ENCODE measurements around the gene TMED5.
"Not testable (repeated sequence)": the region's sequence is repeated elsewhere in the genome, so short reads cannot be mapped to it uniquely, and the experiment has no call there.

TMED5 gene

DNA sequence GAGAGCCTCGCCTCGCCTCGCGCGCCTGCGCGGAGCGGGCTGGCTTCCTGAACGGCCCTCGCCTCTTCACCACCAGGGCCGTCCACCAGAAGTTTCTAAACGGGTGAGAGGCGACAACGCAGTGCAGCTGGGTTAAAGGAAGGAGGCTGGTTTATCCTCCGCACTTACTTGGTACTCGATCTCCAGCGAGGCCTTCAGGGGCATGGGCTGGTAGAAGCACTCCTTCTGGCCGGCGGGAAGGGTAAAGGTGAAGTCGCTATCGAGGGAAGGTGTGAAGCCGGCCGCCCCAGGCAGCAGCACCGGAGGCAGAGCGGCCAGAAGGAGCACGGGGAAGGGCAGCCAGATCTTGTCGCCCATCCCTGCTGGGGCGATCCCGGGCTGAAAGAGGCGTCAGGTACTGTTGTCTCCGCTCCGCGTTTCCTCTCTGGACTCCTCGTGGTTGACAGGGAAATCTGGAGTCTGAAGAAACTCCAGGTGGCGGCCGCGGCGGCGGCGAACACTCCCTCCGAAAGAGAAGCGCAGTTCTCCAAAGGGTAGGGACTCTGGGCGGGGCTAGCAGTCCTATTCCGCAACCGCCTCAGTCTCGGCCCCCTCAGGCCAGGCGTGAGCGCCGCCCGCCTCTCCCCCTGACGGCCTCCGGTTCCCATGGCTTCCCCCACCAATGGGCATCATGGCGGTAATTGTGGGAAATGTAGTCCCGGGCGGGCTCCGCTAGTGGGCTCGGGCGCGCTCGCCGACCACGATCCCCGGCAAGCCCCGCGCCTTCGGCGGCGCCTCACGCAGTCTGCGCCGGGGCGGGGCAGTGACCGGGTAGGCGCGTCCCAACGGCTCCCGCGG is at the start of gene TMED5:
Gene TMED5, minus strand, starts transcription at position 528 of the 837 bp plus-strand sequence. Its CDS starts 171 bp downstream, at position 357.
- H3K27me3 Mint-ChIP-seq (ENCODE audit: low read depth): no peaks in the 10 kb centered on the region
- H3K27ac Mint-ChIP-seq: peak within 1 kb of the TSS; percentile 86 to 98 (median 96)
- H3K36me3 Mint-ChIP-seq (ENCODE audit: low read depth): peaks cover 4% of the 10 kb centered on the region
- TF ChIP-seq CTCF (IDR thresholded peaks at IDR 0.05; ENCODE audit: unreplicated experiment in 3 of 3): peak; percentile 21 to 25 (median 22)
- H3K9me3 Mint-ChIP-seq: no peaks in the 10 kb centered on the region
- H3K4me1 Mint-ChIP-seq: peaks cover 16% of the 10 kb centered on the region
- peak within 1 kb of the TSS; percentile 88 to 94 (median 93) for H3K4me3 Mint-ChIP-seq

- H3K36me3 Mint-ChIP-seq (ENCODE audit: low read depth): peaks cover 42% of the 10 kb centered on the region
- no peak for TF ChIP-seq CTCF (IDR thresholded peaks at IDR 0.05; ENCODE audit: unreplicated experiment in 3 of 3)
- no peaks in the 10 kb centered on the region for H3K4me1 Mint-ChIP-seq
- no peak overlapping the region for H3K4me3 Mint-ChIP-seq
- peaks cover 3% of the 10 kb centered on the region for H3K9me3 Mint-ChIP-seq
- H3K27me3 Mint-ChIP-seq (ENCODE audit: low read depth): no peaks in the 10 kb centered on the region
- H3K27ac Mint-ChIP-seq: no peak overlapping the region
Observed at GRCh38 chr1:93223023-93223675, 42.9 kb upstream of the TMED5 start.

DNA sequence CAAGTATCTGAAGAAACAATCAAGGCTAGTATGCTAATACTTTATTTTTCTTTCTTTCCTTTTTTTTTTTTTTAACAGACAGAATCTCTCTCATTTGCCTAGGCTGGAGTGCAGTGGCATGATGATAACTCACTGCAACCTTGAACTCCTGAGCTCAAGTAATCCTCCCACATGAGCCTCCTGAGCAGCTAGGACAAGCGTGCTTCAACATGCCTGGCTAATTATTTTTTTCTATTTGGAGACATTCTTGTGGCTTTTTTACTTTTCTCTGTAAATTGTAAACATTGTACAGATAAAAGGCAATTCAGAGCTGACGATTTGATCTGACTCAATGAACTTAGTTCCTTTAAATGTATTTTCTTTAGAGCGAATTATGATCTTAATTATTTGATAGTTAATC is 41.7 kb upstream of the TMED5 start:
- no peaks in the 10 kb centered on the region for H3K27me3 Mint-ChIP-seq (ENCODE audit: low read depth)
- H3K9me3 Mint-ChIP-seq: peaks cover 3% of the 10 kb centered on the region
- no peak for TF ChIP-seq CTCF (IDR thresholded peaks at IDR 0.05; ENCODE audit: unreplicated experiment in 3 of 3)
- no peaks in the 10 kb centered on the region for H3K4me1 Mint-ChIP-seq
- no peak overlapping the region for H3K4me3 Mint-ChIP-seq
- H3K27ac Mint-ChIP-seq: no peak overlapping the region
- H3K36me3 Mint-ChIP-seq (ENCODE audit: low read depth): peaks cover 43% of the 10 kb centered on the region

DNA sequence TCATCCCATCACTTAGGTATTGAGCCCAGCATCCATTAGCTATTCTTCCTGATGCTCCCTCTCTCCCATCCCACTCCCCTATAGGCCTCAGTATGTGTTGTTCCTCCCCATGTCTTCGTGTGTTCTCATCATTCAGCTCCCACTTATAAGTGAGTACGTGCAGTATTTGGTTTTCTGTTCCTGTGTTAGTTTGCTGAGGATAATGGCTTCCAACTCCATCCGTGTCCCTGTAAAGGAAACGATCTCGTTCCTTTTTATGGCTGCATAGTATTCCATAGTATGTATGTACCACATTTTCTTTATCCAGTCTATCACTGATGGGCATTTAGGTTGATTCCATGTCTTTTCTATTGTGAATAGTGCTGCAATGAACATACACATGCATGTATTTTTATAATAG is 40.5 kb upstream of the TMED5 start:
- peaks cover 41% of the 10 kb centered on the region for H3K36me3 Mint-ChIP-seq (ENCODE audit: low read depth)
- not testable (repeated sequence) for H3K9me3 Mint-ChIP-seq

DNA sequence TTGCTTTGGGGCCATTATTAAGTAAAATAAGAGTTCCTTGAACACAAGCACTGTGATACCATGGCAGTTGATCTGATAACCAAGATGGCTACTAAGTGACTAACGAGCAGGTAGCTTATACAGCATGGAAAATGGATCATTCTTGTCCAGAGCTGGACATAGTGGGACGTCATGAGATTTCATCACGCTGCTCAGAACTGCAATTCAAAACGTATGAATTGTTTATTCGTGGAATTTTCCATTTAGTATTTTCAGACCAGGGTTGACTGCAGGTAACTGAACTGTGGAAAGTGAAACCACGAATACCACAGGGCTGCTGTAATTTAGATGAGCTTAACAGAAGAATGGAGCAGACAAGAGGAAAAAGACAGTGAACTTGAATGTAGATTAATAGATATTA is 39.2 kb upstream of the TMED5 start:
- Mint-ChIP-seq H3K27me3 (ENCODE audit: low read depth) (no peaks in the 10 kb centered on the region), H3K27ac (no peak overlapping the region)
- TF ChIP-seq CTCF (IDR thresholded peaks at IDR 0.05; ENCODE audit: unreplicated experiment in 3 of 3): no peak

More for the DNA sequence above, 40.5 kb upstream of the TMED5 start:
- not testable (repeated sequence) for H3K27ac Mint-ChIP-seq; H3K27me3 Mint-ChIP-seq (ENCODE audit: low read depth); H3K4me3 Mint-ChIP-seq; H3K4me1 Mint-ChIP-seq

DNA sequence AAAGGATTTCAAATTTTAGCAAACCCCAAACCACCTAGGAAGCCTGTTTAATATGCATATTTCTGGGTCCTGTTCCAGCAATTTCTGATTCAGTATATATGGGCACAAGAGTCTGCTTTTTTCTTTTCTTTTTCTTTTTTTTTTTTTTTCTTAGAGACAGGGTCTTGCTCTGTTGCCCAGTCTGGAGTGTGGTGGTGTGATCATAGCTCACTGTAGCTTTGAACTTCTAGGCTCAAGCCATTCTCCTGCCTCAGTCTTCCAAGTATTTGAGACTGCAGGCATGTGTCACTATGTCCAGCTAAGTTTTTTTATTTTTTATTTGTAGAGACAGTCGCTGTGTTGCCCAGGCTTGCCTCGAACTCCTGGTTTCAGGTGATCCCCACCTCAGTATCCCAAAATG is 35.1 kb upstream of the TMED5 start:
- no peak for TF ChIP-seq CTCF (IDR thresholded peaks at IDR 0.05; ENCODE audit: unreplicated experiment in 3 of 3)
- H3K36me3 Mint-ChIP-seq (ENCODE audit: low read depth): peaks cover 36% of the 10 kb centered on the region
- H3K9me3 Mint-ChIP-seq: no peaks in the 10 kb centered on the region
- H3K4me1 Mint-ChIP-seq: no peaks in the 10 kb centered on the region
- H3K4me3 Mint-ChIP-seq: no peak overlapping the region
- H3K27ac Mint-ChIP-seq: no peak overlapping the region
- H3K27me3 Mint-ChIP-seq (ENCODE audit: low read depth): no peaks in the 10 kb centered on the region

More for the DNA sequence above, 39.2 kb upstream of the TMED5 start:
- H3K36me3 Mint-ChIP-seq (ENCODE audit: low read depth): peaks cover 43% of the 10 kb centered on the region
- H3K4me1 Mint-ChIP-seq: no peaks in the 10 kb centered on the region
- H3K9me3 Mint-ChIP-seq: peaks cover 3% of the 10 kb centered on the region
- H3K4me3 Mint-ChIP-seq: no peak overlapping the region
